Cerebellar nuclear complex (tissue), 1 donor: ENCODE data around the gene ZNF579.
"Not testable (repeated sequence)": the region's sequence is repeated elsewhere in the genome, so short reads cannot be mapped to it uniquely, and the experiment has no call there.

Experiments used
- DNase-seq, 2 experiments: peaks; one replicate each; lab custom pipeline; 2025; lab: John Stamatoyannopoulos, UW

ZNF579 gene

GRCh38 chr19:55539090-55539984, 41.3 kb downstream of the ZNF579 start:
- DNase-seq = no peak

- no peak for DNase-seq
Measured at GRCh38 chr19:55538132-55538531, 42.5 kb downstream of the ZNF579 start.

GRCh38 chr19:55537741-55538111, 42.9 kb downstream of the ZNF579 start:
- no peak for DNase-seq

- no peak for DNase-seq
Measured at GRCh38 chr19:55536951-55537740, 43.5 kb downstream of the ZNF579 start, which contains the start of gene SBK2. SBK2 (minus strand) TSS chr19:55537133; CDS start chr19:55536294, 839 bp downstream.

- DNase-seq = no peak
Measured at GRCh38 chr19:55536366-55536765, 44.3 kb downstream of the ZNF579 start.

- no peak for DNase-seq
Measured at GRCh38 chr19:55535965-55536350, 44.7 kb downstream of the ZNF579 start.

GRCh38 chr19:55535173-55535964, 45.3 kb downstream of the ZNF579 start:
- no peak for DNase-seq

- DNase-seq = not testable (repeated sequence)
Measured at GRCh38 chr19:55534280-55534679, 46.4 kb downstream of the ZNF579 start.

- DNase-seq = no peak
Measured at GRCh38 chr19:55530996-55531395, 49.7 kb downstream of the ZNF579 start.

GRCh38 chr19:55529636-55530234, 50.9 kb downstream of the ZNF579 start:
- no peak for DNase-seq

GRCh38 chr19:55528030-55528803, 52.4 kb downstream of the ZNF579 start:
- DNase-seq = peak; percentile 84 to 89

GRCh38 chr19:55527197-55528029, 53.2 kb downstream of the ZNF579 start:
- no peak for DNase-seq
